ENCODE data around the gene PRKX. TPM values are rescaled to one million over a fixed set of nuclear protein-coding genes. Genes with fewer than 3 reads are reported as not detected.

PRKX gene
- total and polyA plus RNA-seq, 9 donors, result 3.3 to 23.1 (median 8.3) TPM

- H3K27ac ChIP-seq, result no peak overlapping the region
- H3K36me3 ChIP-seq, result no peaks in the 10 kb centered on the region
- WGBS, 3 donors, result 75 to 92% (median 90%) methylated on average over 1 to 2 of the region's 2 CpGs
- H3K27me3 ChIP-seq, result no peaks in the 10 kb centered on the region
- H3K9me3 ChIP-seq, result no peaks in the 10 kb centered on the region
- no peak for DNase-seq
- intact Hi-C loops (cut with DNase I), result no loop called here
- TF ChIP-seq EP300 (IDR thresholded peaks at IDR 0.05), result no peak
- TF ChIP-seq CTCF (IDR thresholded peaks at IDR 0.05), result no peak
- no peak for TF ChIP-seq POLR2A (IDR thresholded peaks at IDR 0.05)
- H3K4me3 ChIP-seq, result no peak overlapping the region
- no peaks in the 10 kb centered on the region for H3K4me1 ChIP-seq (ENCODE audit: insufficient read depth)
These were observed 74.2 kb downstream of the PRKX start for GRCh38 chrX:3639236-3639635.

- no peaks in the 10 kb centered on the region for H3K27me3 ChIP-seq
- peak in 4 of 5 donors; percentile 24 to 42 (median 36) for DNase-seq
- no peaks in the 10 kb centered on the region for H3K4me1 ChIP-seq (ENCODE audit: insufficient read depth)
- no peak overlapping the region for H3K4me3 ChIP-seq
- no peaks in the 10 kb centered on the region for H3K36me3 ChIP-seq
- TF ChIP-seq EP300 (IDR thresholded peaks at IDR 0.05) (no peak), CTCF (IDR thresholded peaks at IDR 0.05) (peak in 1 of 3 donors; percentile 27), POLR2A (IDR thresholded peaks at IDR 0.05) (no peak)
- no peaks in the 10 kb centered on the region for H3K9me3 ChIP-seq
- no peak overlapping the region for H3K27ac ChIP-seq
- intact Hi-C loops (cut with DNase I), result no loop called here
- WGBS, 3 donors, result 15 to 17% (median 16%) methylated on average over 6 of the region's 6 CpGs
These were observed 75.1 kb downstream of the PRKX start for GRCh38 chrX:3638280-3638873.

- Histone ChIP-seq H3K4me1 (ENCODE audit: insufficient read depth) (no peaks in the 10 kb centered on the region), H3K36me3 (no peaks in the 10 kb centered on the region), H3K27me3 (no peaks in the 10 kb centered on the region), H3K9me3 (no peaks in the 10 kb centered on the region), H3K4me3 (no peak overlapping the region), H3K27ac (no peak overlapping the region)
- TF ChIP-seq CTCF (IDR thresholded peaks at IDR 0.05) (no peak), EP300 (IDR thresholded peaks at IDR 0.05) (no peak), POLR2A (IDR thresholded peaks at IDR 0.05) (no peak)
- 95 to 97% (median 96%) methylated on average over 4 of the region's 4 CpGs for WGBS, 3 donors
- intact Hi-C loops (cut with DNase I), result no loop called here
- no peak for DNase-seq
These were observed 76.6 kb downstream of the PRKX start for GRCh38 chrX:3636803-3637202.

- 86 to 91% (median 86%) methylated on average over 3 of the region's 3 CpGs for WGBS, 3 donors
- Histone ChIP-seq H3K27ac (no peak overlapping the region), H3K27me3 (no peaks in the 10 kb centered on the region), H3K36me3 (no peaks in the 10 kb centered on the region), H3K4me3 (no peak overlapping the region), H3K4me1 (ENCODE audit: insufficient read depth) (no peaks in the 10 kb centered on the region), H3K9me3 (no peaks in the 10 kb centered on the region)
- intact Hi-C loops (cut with DNase I), result no loop called here
- DNase-seq, result no peak
- no peak for TF ChIP-seq CTCF (IDR thresholded peaks at IDR 0.05)
- no peak for TF ChIP-seq EP300 (IDR thresholded peaks at IDR 0.05)
- no peak for TF ChIP-seq POLR2A (IDR thresholded peaks at IDR 0.05)
These were observed 82.3 kb downstream of the PRKX start for GRCh38 chrX:3631196-3631595.

All from ovary (tissue), 9 donors.